ENCODE measurements around the gene DPP6.

Gene DPP6

GRCh38 chr7:154541606-154542005, 489.4 kb downstream of the DPP6 start:
- no peak for TF ChIP-seq CTCF (IDR thresholded peaks at IDR 0.05; ENCODE audit: low read depth, low read length)
- Histone ChIP-seq H3K9me3 (no peaks in the 10 kb centered on the region; the same call in 1 of the 2 replicates), H3K4me3 (ENCODE audit: low read depth, low read length) (no peak overlapping the region), H3K36me3 (no peaks in the 10 kb centered on the region; the same call in 1 of the 2 replicates), H3K4me1 (peaks cover 20% of the 10 kb centered on the region), H3K27me3 (no peaks in the 10 kb centered on the region)
- peak; percentile 29 for DNase-seq

- Histone ChIP-seq H3K27me3 (no peaks in the 10 kb centered on the region), H3K9me3 (no peaks in the 10 kb centered on the region), H3K4me1 (peaks cover 16% of the 10 kb centered on the region), H3K4me3 (ENCODE audit: low read depth, low read length) (no peak overlapping the region), H3K36me3 (no peaks in the 10 kb centered on the region)
- TF ChIP-seq CTCF (IDR thresholded peaks at IDR 0.05; ENCODE audit: low read depth, low read length), result no peak
- DNase-seq, result no peak
These were observed 494.9 kb downstream of the DPP6 start for GRCh38 chr7:154546946-154547587.

- peak; percentile 78 for DNase-seq
- Histone ChIP-seq H3K4me1 (peaks cover 28% of the 10 kb centered on the region), H3K27me3 (no peaks in the 10 kb centered on the region), H3K9me3 (no peaks in the 10 kb centered on the region), H3K36me3 (no peaks in the 10 kb centered on the region), H3K4me3 (ENCODE audit: low read depth, low read length) (peak overlapping the region; percentile 38)
- no peak for TF ChIP-seq CTCF (IDR thresholded peaks at IDR 0.05; ENCODE audit: low read depth, low read length)
These were observed 501.6 kb downstream of the DPP6 start for GRCh38 chr7:154553711-154554265.

GRCh38 chr7:154559454-154559853, 507.3 kb downstream of the DPP6 start:
- Histone ChIP-seq H3K27me3 (no peaks in the 10 kb centered on the region), H3K9me3 (no peaks in the 10 kb centered on the region), H3K4me3 (ENCODE audit: low read depth, low read length) (no peak overlapping the region), H3K4me1 (peaks cover 9% of the 10 kb centered on the region; the same call in 1 of the 2 replicates), H3K36me3 (no peaks in the 10 kb centered on the region)
- DNase-seq, result no peak
- TF ChIP-seq CTCF (IDR thresholded peaks at IDR 0.05; ENCODE audit: low read depth, low read length), result no peak

- no peak for DNase-seq
- H3K4me1 ChIP-seq, result peaks cover 29% of the 10 kb centered on the region
- H3K36me3 ChIP-seq, result no peaks in the 10 kb centered on the region
- H3K9me3 ChIP-seq, result no peaks in the 10 kb centered on the region
- no peak for TF ChIP-seq CTCF (IDR thresholded peaks at IDR 0.05; ENCODE audit: low read depth, low read length)
- H3K4me3 ChIP-seq (ENCODE audit: low read depth, low read length), result no peak overlapping the region
- no peaks in the 10 kb centered on the region for H3K27me3 ChIP-seq
These were observed 512.5 kb downstream of the DPP6 start for GRCh38 chr7:154564676-154565075.

GRCh38 chr7:154566877-154567276, 514.7 kb downstream of the DPP6 start:
- H3K9me3 ChIP-seq, result no peaks in the 10 kb centered on the region
- H3K36me3 ChIP-seq, result no peaks in the 10 kb centered on the region
- no peaks in the 10 kb centered on the region for H3K27me3 ChIP-seq
- no peak for DNase-seq
- TF ChIP-seq CTCF (IDR thresholded peaks at IDR 0.05; ENCODE audit: low read depth, low read length), result peak; percentile 68
- no peak overlapping the region for H3K4me3 ChIP-seq (ENCODE audit: low read depth, low read length)
- H3K4me1 ChIP-seq, result peaks cover 37% of the 10 kb centered on the region

Measured in BE2C (cell line).